Lower lobe of right lung (tissue), 2 donors: ENCODE data around the gene ADD1. TPM values are rescaled to one million over a fixed set of nuclear protein-coding genes. Genes with fewer than 3 reads are reported as not detected.

Experiments used
- ATAC-seq, 2 donors: fragments of 200-7000 bp; cut with Tn5 transposase; one replicate each; pipeline ENCODE4 v1.9.1; 2020 to 2022; ENCODE audit warnings: mild to moderate bottlenecking in 2 of 2, moderate library complexity in 2 of 2
- DNase-seq: peaks from one replicate; pipeline ENCODE4 v3.0.0-alpha.2; 2020
- H3K27ac ChIP-seq: fragments of 200-600 bp; one replicate; pipeline ENCODE4 v1.8.0; 2022
- H3K27me3 ChIP-seq: fragments of 200-600 bp; one replicate; pipeline ENCODE4 v1.8.0; 2022; ENCODE audit warnings: low read depth
- H3K36me3 ChIP-seq: fragments of 200-600 bp; one replicate; pipeline ENCODE4 v1.8.0; 2022; ENCODE audit warnings: mild to moderate bottlenecking
- H3K4me1 ChIP-seq: fragments of 200-600 bp; one replicate; pipeline ENCODE4 v1.8.0; 2022
- H3K4me3 ChIP-seq: fragments of 200-600 bp; one replicate; pipeline ENCODE4 v1.8.0; 2022; ENCODE audit warnings: mild to moderate bottlenecking
- H3K9me3 ChIP-seq: fragments of 200-600 bp; one replicate; pipeline ENCODE4 v1.8.0; 2022
- intact Hi-C: fragments of 100-400 bp; cut with DNase I; formaldehyde crosslinking; loops from one replicate; pipeline ENCODE4 v1.11.0; 2022
- long read RNA-seq: library from polyadenylated mRNA; unstranded; transcript quantifications from one replicate; pipeline ENCODE4 v2.0.0, GENCODE V29; 2021
- total RNA-seq: library from RNA; stranded (reverse); fragmentation: NEBNext Ultra II Directional; extraction: Animal tissue kit (Norgen Biotek cat#: 25700); gene quantifications from one replicate; pipeline ENCODE4 v1.2.1, GENCODE V29; 2021
- TF ChIP-seq, protein P1 (sequence below): fragments of 200-600 bp; IDR thresholded peaks from one replicate; pipeline ENCODE4 v1.8.0; 2022; ENCODE audit warnings: antibody characterized with exemption, mild to moderate bottlenecking
- donor health status: DM: no; HTN: yes; CAD: no; lungs with severe emphysema.

ADD1 gene, protein sequence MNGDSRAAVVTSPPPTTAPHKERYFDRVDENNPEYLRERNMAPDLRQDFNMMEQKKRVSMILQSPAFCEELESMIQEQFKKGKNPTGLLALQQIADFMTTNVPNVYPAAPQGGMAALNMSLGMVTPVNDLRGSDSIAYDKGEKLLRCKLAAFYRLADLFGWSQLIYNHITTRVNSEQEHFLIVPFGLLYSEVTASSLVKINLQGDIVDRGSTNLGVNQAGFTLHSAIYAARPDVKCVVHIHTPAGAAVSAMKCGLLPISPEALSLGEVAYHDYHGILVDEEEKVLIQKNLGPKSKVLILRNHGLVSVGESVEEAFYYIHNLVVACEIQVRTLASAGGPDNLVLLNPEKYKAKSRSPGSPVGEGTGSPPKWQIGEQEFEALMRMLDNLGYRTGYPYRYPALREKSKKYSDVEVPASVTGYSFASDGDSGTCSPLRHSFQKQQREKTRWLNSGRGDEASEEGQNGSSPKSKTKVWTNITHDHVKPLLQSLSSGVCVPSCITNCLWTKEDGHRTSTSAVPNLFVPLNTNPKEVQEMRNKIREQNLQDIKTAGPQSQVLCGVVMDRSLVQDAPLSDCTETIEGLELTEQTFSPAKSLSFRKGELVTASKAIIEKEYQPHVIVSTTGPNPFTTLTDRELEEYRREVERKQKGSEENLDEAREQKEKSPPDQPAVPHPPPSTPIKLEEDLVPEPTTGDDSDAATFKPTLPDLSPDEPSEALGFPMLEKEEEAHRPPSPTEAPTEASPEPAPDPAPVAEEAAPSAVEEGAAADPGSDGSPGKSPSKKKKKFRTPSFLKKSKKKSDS
- total RNA-seq, result 279 TPM
- long read RNA-seq, full-length matches to known transcripts, result 15 of 224 reads
- long read RNA-seq, partial matches to known transcripts, result 134 of 224 reads
- long read RNA-seq, other reads (novel, unspliced or antisense), result 75 of 224 reads

DNA sequence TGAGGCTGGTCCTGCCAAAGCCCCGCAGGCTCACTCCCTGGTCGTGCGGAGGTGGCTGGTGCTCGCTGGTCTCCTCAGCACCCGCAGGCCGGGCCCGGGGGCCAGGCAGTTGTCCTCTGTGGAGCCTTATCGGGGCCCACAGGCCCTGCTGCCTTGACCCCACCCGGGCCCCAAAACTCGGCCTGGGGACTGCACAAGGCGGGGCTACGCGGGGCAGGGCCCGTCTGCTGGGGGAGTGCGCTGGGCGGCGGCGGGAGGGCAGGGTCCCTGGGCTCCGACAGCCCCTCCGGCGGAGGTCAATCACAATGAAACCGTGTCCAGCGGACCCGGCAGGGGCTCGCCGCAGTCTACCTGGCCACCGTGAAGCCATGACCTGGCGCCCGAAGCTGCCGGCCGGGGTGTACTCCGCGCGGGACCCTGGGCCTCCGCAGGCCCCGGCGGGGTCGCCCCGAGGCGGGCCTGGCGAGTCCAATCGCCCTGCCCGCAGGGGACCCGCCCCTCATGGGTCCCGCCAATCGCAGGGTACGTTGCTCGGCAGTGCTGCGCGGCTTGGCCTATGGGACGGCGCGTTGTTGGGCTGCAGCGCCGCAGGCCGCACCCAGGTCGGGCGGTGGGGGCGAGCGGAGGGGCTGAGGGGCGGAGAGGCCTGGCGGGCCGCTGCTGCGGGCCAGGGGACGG is at the start of gene ADD1:
Gene ADD1 (plus strand): TSS at position 582 of the 678 bp plus-strand sequence. CDS start 32,072 bp downstream, outside the sequence.
- TF ChIP-seq, protein P1, sequence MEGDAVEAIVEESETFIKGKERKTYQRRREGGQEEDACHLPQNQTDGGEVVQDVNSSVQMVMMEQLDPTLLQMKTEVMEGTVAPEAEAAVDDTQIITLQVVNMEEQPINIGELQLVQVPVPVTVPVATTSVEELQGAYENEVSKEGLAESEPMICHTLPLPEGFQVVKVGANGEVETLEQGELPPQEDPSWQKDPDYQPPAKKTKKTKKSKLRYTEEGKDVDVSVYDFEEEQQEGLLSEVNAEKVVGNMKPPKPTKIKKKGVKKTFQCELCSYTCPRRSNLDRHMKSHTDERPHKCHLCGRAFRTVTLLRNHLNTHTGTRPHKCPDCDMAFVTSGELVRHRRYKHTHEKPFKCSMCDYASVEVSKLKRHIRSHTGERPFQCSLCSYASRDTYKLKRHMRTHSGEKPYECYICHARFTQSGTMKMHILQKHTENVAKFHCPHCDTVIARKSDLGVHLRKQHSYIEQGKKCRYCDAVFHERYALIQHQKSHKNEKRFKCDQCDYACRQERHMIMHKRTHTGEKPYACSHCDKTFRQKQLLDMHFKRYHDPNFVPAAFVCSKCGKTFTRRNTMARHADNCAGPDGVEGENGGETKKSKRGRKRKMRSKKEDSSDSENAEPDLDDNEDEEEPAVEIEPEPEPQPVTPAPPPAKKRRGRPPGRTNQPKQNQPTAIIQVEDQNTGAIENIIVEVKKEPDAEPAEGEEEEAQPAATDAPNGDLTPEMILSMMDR, result no peak
- no peaks in the 10 kb centered on the region for H3K36me3 ChIP-seq
- no peaks in the 10 kb centered on the region for H3K27me3 ChIP-seq
- DNase-seq (peak; percentile 91), ATAC-seq (peak; percentile 98 to 100)
- peak within 1 kb of the TSS; percentile 96 for H3K27ac ChIP-seq
- intact Hi-C loops, result no loop called here
- no peaks in the 10 kb centered on the region for H3K9me3 ChIP-seq
- H3K4me1 ChIP-seq, result peaks cover 55% of the 10 kb centered on the region
- peak within 1 kb of the TSS; percentile 88 for H3K4me3 ChIP-seq

DNA sequence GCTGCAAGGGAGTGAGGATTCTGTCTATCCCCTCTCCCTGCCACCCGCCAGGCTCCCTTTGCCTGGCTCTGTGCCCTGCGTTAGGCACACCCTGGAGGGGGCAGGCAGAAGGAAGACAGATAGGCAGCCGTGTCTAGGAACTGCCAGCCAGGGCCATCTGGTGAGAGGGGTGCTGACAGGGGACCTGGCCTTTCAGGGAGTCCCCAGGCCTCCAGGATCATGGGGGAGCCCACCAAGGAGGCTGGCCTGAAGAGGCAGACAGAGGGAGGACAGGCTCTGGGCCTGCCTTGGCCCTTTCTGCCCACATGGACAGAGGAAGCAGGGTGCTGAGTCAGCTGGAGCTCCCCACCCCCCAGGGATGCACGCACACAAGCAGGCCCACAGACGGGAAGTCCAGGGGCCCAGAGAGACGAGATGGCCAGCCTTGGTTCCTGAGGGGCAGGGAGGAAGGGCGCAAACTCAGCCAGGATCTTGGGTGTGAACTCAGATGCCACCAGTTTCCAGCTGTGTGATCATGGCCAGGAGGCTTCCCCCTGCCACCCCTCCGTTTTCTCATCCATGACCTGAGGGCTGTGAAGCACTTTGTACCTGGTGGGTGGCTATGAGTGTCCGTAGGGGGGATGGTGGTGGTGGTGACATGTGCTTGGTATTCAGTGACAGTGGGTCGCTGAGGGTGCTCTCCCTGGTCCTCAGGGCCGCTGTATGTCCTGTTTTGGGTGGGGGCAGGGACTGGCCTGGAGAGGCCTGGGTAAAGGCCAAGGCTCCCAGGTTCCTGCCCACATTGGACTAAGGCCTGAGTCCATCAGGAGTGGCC is 49.0 kb upstream of the ADD1 start:
- DNase-seq (peak; percentile 86), ATAC-seq (peak; percentile 17 to 41)
- no peaks in the 10 kb centered on the region for H3K9me3 ChIP-seq
- TF ChIP-seq, protein P1, result no peak
- H3K36me3 ChIP-seq, result no peaks in the 10 kb centered on the region
- peaks cover 82% of the 10 kb centered on the region for H3K4me1 ChIP-seq
- H3K27ac ChIP-seq, result peak overlapping the region; percentile 87
- peak overlapping the region; percentile 72 for H3K4me3 ChIP-seq
- H3K27me3 ChIP-seq, result no peaks in the 10 kb centered on the region
- intact Hi-C loops, result no loop called here

DNA sequence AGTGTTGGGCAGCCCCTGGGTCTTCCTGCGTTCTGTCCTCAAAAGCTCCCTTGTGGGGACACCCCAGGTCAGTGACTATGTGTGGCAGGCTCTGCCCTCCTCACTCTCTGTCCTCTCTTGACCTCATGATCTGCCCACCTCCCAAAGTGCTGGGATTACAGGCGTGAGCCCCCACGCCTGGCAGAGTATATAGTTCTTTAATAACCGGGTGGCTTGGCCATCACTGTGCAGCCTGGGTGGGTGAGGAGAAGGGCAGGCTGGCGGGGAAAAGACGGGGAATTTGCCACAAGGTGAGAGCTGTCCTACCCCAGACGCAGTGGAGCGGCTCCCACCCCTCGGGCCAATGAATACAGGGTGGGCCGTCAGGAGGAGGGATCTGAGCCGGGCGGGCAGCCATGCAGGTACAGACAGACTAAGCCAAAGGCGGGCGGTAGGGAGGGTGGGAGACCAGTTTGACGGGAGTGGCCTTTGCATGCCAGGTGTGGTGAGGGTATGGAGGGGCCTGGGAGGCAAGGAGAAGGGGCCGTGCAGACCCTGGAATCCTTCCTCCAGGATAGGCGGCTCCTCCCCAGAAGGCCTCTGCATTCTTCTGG is 48.2 kb upstream of the ADD1 start:
- Histone ChIP-seq H3K4me1 (peaks cover 89% of the 10 kb centered on the region), H3K27me3 (no peaks in the 10 kb centered on the region), H3K27ac (peak overlapping the region; percentile 87), H3K9me3 (no peaks in the 10 kb centered on the region), H3K36me3 (no peaks in the 10 kb centered on the region), H3K4me3 (peak overlapping the region; percentile 72)
- TF ChIP-seq, protein P1, result no peak
- DNase-seq, result peak; percentile 44
- intact Hi-C loops, result no loop called here
- ATAC-seq, result no peak

DNA sequence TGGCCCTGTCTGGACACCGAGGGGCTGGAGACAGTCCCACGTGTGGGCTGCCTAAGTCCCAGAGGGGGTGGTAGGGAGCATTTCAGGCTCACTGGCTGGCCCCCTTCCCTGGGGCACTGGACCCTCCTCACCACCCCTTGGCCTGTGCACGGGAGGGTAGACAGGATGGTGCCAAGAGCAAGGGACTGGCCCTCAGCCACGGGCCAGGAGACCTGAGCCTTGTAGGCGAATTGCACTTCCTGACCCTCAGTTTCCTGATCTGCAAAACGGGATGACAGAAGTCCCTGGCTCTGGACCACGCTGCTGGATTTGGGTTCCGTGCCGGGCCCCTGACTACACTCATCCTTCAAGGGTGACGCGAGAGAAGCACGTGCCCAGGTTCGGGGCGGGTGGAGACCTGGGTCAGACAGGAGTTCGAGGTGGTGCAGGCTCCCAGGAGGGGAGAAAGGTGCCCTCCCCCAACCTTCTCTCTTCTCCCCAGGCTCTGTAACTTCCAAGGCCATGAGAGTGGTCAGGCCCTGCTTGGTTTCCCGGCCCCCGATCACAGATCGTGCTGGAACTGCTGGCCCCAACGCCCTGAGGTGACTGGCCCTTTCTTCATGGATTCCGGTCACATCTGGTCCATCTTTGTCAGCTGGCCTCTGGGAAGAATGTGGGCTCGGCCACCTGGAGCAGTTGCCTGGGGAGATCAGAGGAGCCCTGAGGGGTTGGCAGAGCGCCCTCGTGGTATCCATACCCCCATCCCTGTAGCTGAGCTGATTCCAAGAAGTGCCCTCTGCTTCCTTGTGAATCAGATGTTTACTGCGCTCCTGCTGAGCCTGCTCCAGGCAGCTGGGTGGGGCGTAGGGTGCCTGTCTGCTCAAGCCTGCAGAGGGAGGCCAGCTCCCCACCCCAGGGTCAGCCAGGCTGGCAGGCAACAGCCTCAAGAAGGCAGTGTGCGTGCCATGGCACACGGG is 47.5 kb upstream of the ADD1 start:
- H3K4me1 ChIP-seq, result peaks cover 91% of the 10 kb centered on the region
- H3K27ac ChIP-seq, result peak overlapping the region; percentile 87
- H3K4me3 ChIP-seq, result peak overlapping the region; percentile 12
- ATAC-seq, result no peak
- intact Hi-C loops, result no loop called here
- H3K9me3 ChIP-seq, result no peaks in the 10 kb centered on the region
- H3K36me3 ChIP-seq, result no peaks in the 10 kb centered on the region
- peak; percentile 69 for DNase-seq
- no peaks in the 10 kb centered on the region for H3K27me3 ChIP-seq
- TF ChIP-seq, protein P1, result no peak
